A549 (cell line): ENCODE measurements around the gene PLCD3. TPM values are rescaled to one million over a fixed set of nuclear protein-coding genes. Genes with fewer than 3 reads are reported as not detected.

ENCODE experiments used
- ATAC-seq, 2 experiments: fragments of 200-7000 bp in 1 of 2; fragments of >200 bp in 1 of 2; cut with Nextera tagmentation in 1 of 2; cut with Tn5 transposase in 1 of 2; 3 replicates each; pipeline versions ENCODE4 v1.8.0 to v1.9.1; 2018 to 2020; ENCODE audit warnings: mild to moderate bottlenecking in 1 of 2, moderate library complexity in 1 of 2
- CTCF ChIA-PET: fragments of 300-600 bp; sonication (Branson Sonifier 250); formaldehyde crosslinking; extraction: SDS; loops from one replicate; lab custom pipeline; 2021; ENCODE audit warnings: antibody characterized with exemption, inconsistent platforms; lab: Yijun Ruan, JAX
- POLR2A ChIA-PET: fragments of 350-600 bp; formaldehyde crosslinking; extraction: SDS; loops from one replicate; lab custom pipeline; 2021; ENCODE audit warnings: antibody characterized with exemption, inconsistent platforms; lab: Yijun Ruan, JAX
- DNase-seq, 2 experiments: peaks; one replicate each; pipeline versions ENCODE4 v3.0.0 to v3.0.0-alpha.2; 2011 to 2016; ENCODE audit warnings: low read depth in 1 of 2, low spot score in 1 of 2
- FAIRE-seq: peaks from 2 replicates; lab custom pipeline; 2011; peaks lifted over from hg19 to GRCh38; lab: Jason Lieb, UNC
- H3K27ac ChIP-seq, 2 experiments: fragments of >200 bp; sonication (Bioruptor Twin); formaldehyde crosslinking; 3 replicates each; pipeline ENCODE4 v1.5.1; 2016 to 2017
- H3K4me1 ChIP-seq: fragments of >200 bp; sonication (Bioruptor Twin); formaldehyde crosslinking; 3 replicates; pipeline ENCODE4 v1.6.1; 2016
- H3K4me2 ChIP-seq: fragments of >200 bp; sonication (Bioruptor Twin); formaldehyde crosslinking; 3 replicates; pipeline ENCODE4 v1.6.1; 2016
- H3K4me3 ChIP-seq: fragments of >200 bp; sonication (Bioruptor Twin); formaldehyde crosslinking; 3 replicates; pipeline ENCODE4 v1.5.1; 2016
- H3K9me3 ChIP-seq: fragments of >200 bp; sonication (Bioruptor Twin); formaldehyde crosslinking; 3 replicates; pipeline ENCODE4 v1.6.1; 2016
- BHLHE40 ChIP-seq: IDR thresholded peaks from 2 replicates; pipeline ENCODE4 v1.6.1; 2012; ENCODE audit warnings: low read depth, low read length, inconsistent platforms
- CBX2 ChIP-seq: fragments of 200-600 bp; sonication (generic); IDR thresholded peaks from 2 replicates; pipeline ENCODE4 v1.6.1; 2016; ENCODE audit warnings: low read depth, mild to moderate bottlenecking, borderline replicate concordance
- CEBPB ChIP-seq, 2 experiments: fragments of >200 bp in 1 of 2; sonication (Bioruptor Twin) in 1 of 2; formaldehyde crosslinking in 1 of 2; IDR thresholded peaks; 2 replicates each; pipeline ENCODE4 v1.6.1; 2012 to 2016
- ELK1 ChIP-seq: fragments of 150-350 bp; IDR thresholded peaks from 2 replicates; pipeline ENCODE4 v1.6.1; 2014; ENCODE audit warnings: low read depth, mild to moderate bottlenecking, low read length
- ESRRA ChIP-seq: fragments of 150-350 bp; IDR thresholded peaks from 2 replicates; pipeline ENCODE4 v1.6.1; 2014; ENCODE audit warnings: mild to moderate bottlenecking, low read length, borderline replicate concordance
- FOXS1 ChIP-seq: fragments of 250-450 bp; sonication (Bioruptor Pico); IDR thresholded peaks from 2 replicates; pipeline ENCODE4 v1.5.0; 2020; ENCODE audit warnings: mild to moderate bottlenecking, moderate library complexity
- HDAC2 ChIP-seq: fragments of 200-600 bp; sonication (generic); IDR thresholded peaks from 2 replicates; pipeline ENCODE4 v1.6.1; 2016
- HOXB13 ChIP-seq: fragments of 250-450 bp; sonication (Bioruptor Pico); IDR thresholded peaks from 2 replicates; pipeline ENCODE4 v1.5.0; 2020; ENCODE audit warnings: low read depth, mild to moderate bottlenecking, moderate library complexity
- KDM1A ChIP-seq: fragments of 200-600 bp; sonication (generic); IDR thresholded peaks from 2 replicates; pipeline ENCODE4 v1.6.1; 2016; ENCODE audit warnings: low read depth, mild to moderate bottlenecking
- KDM5A ChIP-seq: fragments of 200-600 bp; sonication (generic); IDR thresholded peaks from 2 replicates; pipeline ENCODE4 v1.6.1; 2016; ENCODE audit warnings: antibody characterized with exemption, mild to moderate bottlenecking
- MAFK ChIP-seq: fragments of 450-650 bp; IDR thresholded peaks from 2 replicates; pipeline ENCODE4 v1.6.1; 2014; ENCODE audit not compliant: partially characterized antibody
- MAX ChIP-seq: IDR thresholded peaks from 2 replicates; pipeline ENCODE4 v1.6.1; 2012
- MAZ ChIP-seq: fragments of 150-350 bp; IDR thresholded peaks from 2 replicates; pipeline ENCODE4 v1.6.1; 2014; ENCODE audit warnings: antibody characterized with exemption, low read depth, low read length, borderline replicate concordance
- POLR2AphosphoS2 ChIP-seq: conservative IDR thresholded peaks from 2 replicates; pipeline ENCODE4 v1.6.1; 2012; ENCODE audit warnings: low read length, improper control_type of control experiment, inconsistent platforms
- RAD21 ChIP-seq, 2 experiments: fragments of >200 bp in 1 of 2; sonication (Bioruptor Twin) in 1 of 2; formaldehyde crosslinking in 1 of 2; IDR thresholded peaks in 1 of 2; conservative IDR thresholded peaks in 1 of 2; 2 replicates in 1 of 2; 3 replicates in 1 of 2; pipeline ENCODE4 v1.6.1; 2012 to 2018; ENCODE audit warnings: inconsistent platforms in 1 of 2
- RARB ChIP-seq: fragments of 250-450 bp; sonication (Bioruptor Pico); IDR thresholded peaks from 2 replicates; pipeline ENCODE4 v1.8.0; 2021; ENCODE audit warnings: mild to moderate bottlenecking, moderate library complexity
- RNF2 ChIP-seq: fragments of 200-600 bp; sonication (generic); IDR thresholded peaks from 2 replicates; pipeline ENCODE4 v1.6.1; 2016; ENCODE audit warnings: low read depth, mild to moderate bottlenecking, antibody characterized with exemption, moderate library complexity, borderline replicate concordance
- SMC3 ChIP-seq: fragments of >200 bp; sonication (Bioruptor Twin); formaldehyde crosslinking; IDR thresholded peaks from 3 replicates; pipeline ENCODE4 v1.6.1; 2018; ENCODE audit warnings: inconsistent platforms
- TP53 ChIP-seq: fragments of 250-450 bp; sonication (Bioruptor Pico); IDR thresholded peaks from 2 replicates; pipeline ENCODE4 v1.5.0; 2021; ENCODE audit warnings: mild to moderate bottlenecking, moderate library complexity
- USF2 ChIP-seq: fragments of 450-650 bp; IDR thresholded peaks from 2 replicates; pipeline ENCODE4 v1.6.1; 2014; ENCODE audit warnings: antibody characterized with exemption
- ZFP36 ChIP-seq: fragments of 450-650 bp; IDR thresholded peaks from 2 replicates; pipeline ENCODE4 v1.6.1; 2014; ENCODE audit warnings: borderline replicate concordance; ENCODE audit not compliant: partially characterized antibody
- ZNF302 ChIP-seq: fragments of 250-450 bp; sonication (Bioruptor Pico); IDR thresholded peaks from 2 replicates; pipeline ENCODE4 v1.9.0; 2021; ENCODE audit warnings: inconsistent platforms, mild to moderate bottlenecking, moderate library complexity
- WGBS: methylation state at CpG from one replicate; pipeline ENCODE4 v1.1.6; 2017; ENCODE audit errors: missing lambda C conversion rate; 5-methylcytosine and 5-hydroxymethylcytosine counted together
- polyA plus RNA-seq, 4 experiments: library from polyadenylated mRNA; depleted of rRNA in 3 of 4; stranded (reverse); fragments of >200 nt; fragmentation: RNase III in 1 of 4; extraction: RNeasy Plus Mini Kit Qiagen cat#74134 plus additional on column Dnase treatment in 1 of 4; gene quantifications; 2 replicates in 3 of 4; 3 replicates in 1 of 4; pipeline ENCODE4 v1.2.3, GENCODE V29; 2011 to 2017

PLCD3 gene
- polyA plus RNA-seq, 2 of the 4 experiments (the other 2 are of a cell fraction): 56.6 to 105 TPM

- CTCF ChIA-PET: interaction anchor here (1.0 to 12.0 kb wide), 9 partner anchors 8 to 337 kb away, joined by 3 to 288 read pairs (median 20); partner anchors contain the start of genes ACBD4, HEXIM1 and PLCD3
- no peaks in the 10 kb centered on the region for H3K9me3 ChIP-seq
- WGBS: 96% methylated on average over 10 of the region's 10 CpGs
Measured at GRCh38 chr17:45116434-45117016, 15.8 kb downstream of the PLCD3 start.

GRCh38 chr17:45115871-45116270 lies 16.4 kb downstream of the PLCD3 start:
- H3K4me3 ChIP-seq: no peak overlapping the region
- TF ChIP-seq HDAC2 (no peak), ELK1 (no peak), KDM1A (no peak), MAZ (no peak), ZNF302 (no peak), BHLHE40 (no peak), USF2 (no peak)
- 0 out of 3 replicates have a peak, but pooled peaks cover 3% of the 10 kb centered on the region for H3K4me1 ChIP-seq
- CTCF ChIA-PET: interaction anchor here (0.9 to 12.0 kb wide), 10 partner anchors 7 to 337 kb away, joined by 3 to 288 read pairs (median 15); partner anchors contain the start of genes ACBD4, HEXIM1 and PLCD3
- DNase-seq (no peak), ATAC-seq (no peak), FAIRE-seq (no peak)
- WGBS: 89% methylated on average over 11 of the region's 11 CpGs
- POLR2A ChIA-PET: no interaction called here
- H3K4me2 ChIP-seq: no peak overlapping the region
- H3K9me3 ChIP-seq: no peaks in the 10 kb centered on the region
- peak overlapping the region in 1 of 2 experiments; percentile 0; a peak in 1 of 6 replicates for H3K27ac ChIP-seq

More at GRCh38 chr17:45116434-45117016, 15.8 kb downstream of the PLCD3 start:
- FAIRE-seq (no peak), DNase-seq (no peak), ATAC-seq (no peak)
- Histone ChIP-seq H3K4me2 (no peak overlapping the region), H3K4me3 (no peak overlapping the region), H3K4me1 (peaks cover 8% of the 10 kb centered on the region), H3K27ac (peak overlapping the region in 1 of 2 experiments; percentile 37; a peak in 2 of 6 replicates)
- TF ChIP-seq FOXS1 (CRISPR knock-in tag) (no peak), RARB (CRISPR knock-in tag) (no peak), MAX (no peak), CEBPB (IDR thresholded peaks at IDR 0.05) (no peak), SMC3 (no peak), ESRRA (no peak), KDM5A (no peak), MAFK (no peak), ELK1 (no peak), RAD21 (conservative IDR thresholded peaks at IDR 0.05 in 1 of 2, IDR thresholded peaks at IDR 0.05 in 1 of 2) (no peak), TP53 (CRISPR knock-in tag) (no peak), RNF2 (no peak), ZFP36 (no peak), POLR2AphosphoS2 (no peak), CBX2 (no peak), HOXB13 (CRISPR knock-in tag) (no peak)
- POLR2A ChIA-PET: no interaction called here
